NOMO-1 treated with DMSO at 0.1 percent for 48 hours (cell line): ENCODE measurements around the gene WDPCP.
"Not testable (repeated sequence)": the region's sequence is repeated elsewhere in the genome, so short reads cannot be mapped to it uniquely, and the experiment has no call there.

Experiments
- DNase-seq: peaks from one replicate; lab custom pipeline; 2025; ENCODE audit not compliant: unreplicated experiment; lab: John Stamatoyannopoulos, UW

WDPCP gene

GRCh38 chr2:63374341-63374740 is 213.9 kb downstream of the WDPCP start:
- no peak for DNase-seq

- DNase-seq: no peak
Measured at GRCh38 chr2:63372549-63372948, 215.7 kb downstream of the WDPCP start.

GRCh38 chr2:63369146-63369545 is 219.1 kb downstream of the WDPCP start:
- no peak for DNase-seq

- DNase-seq: no peak
Measured at GRCh38 chr2:63364866-63365265, 223.4 kb downstream of the WDPCP start.

GRCh38 chr2:63357722-63358121 is 230.6 kb downstream of the WDPCP start:
- DNase-seq: not testable (repeated sequence)

GRCh38 chr2:63347361-63347760 is 240.9 kb downstream of the WDPCP start:
- DNase-seq: no peak

- no peak for DNase-seq
Measured at GRCh38 chr2:63346411-63346810, 241.9 kb downstream of the WDPCP start.

- DNase-seq: no peak
Measured at GRCh38 chr2:63345285-63345633, 243.0 kb downstream of the WDPCP start.

GRCh38 chr2:63344575-63345284 is 243.5 kb downstream of the WDPCP start:
- no peak for DNase-seq

- DNase-seq: no peak
Measured at GRCh38 chr2:63343397-63344109, 244.7 kb downstream of the WDPCP start.

GRCh38 chr2:63340443-63340842 is 247.8 kb downstream of the WDPCP start:
- DNase-seq: no peak

GRCh38 chr2:63334910-63335309 is 253.4 kb downstream of the WDPCP start:
- no peak for DNase-seq

GRCh38 chr2:63326473-63326872 is 261.8 kb downstream of the WDPCP start:
- no peak for DNase-seq

GRCh38 chr2:63323662-63324061 is 264.6 kb downstream of the WDPCP start:
- DNase-seq: not testable (repeated sequence)

- DNase-seq: not testable (repeated sequence)
Measured at GRCh38 chr2:63321973-63322372, 266.3 kb downstream of the WDPCP start.

- no peak for DNase-seq
Measured at GRCh38 chr2:63320669-63321068, 267.6 kb downstream of the WDPCP start.

GRCh38 chr2:63310614-63311013 is 277.7 kb downstream of the WDPCP start:
- DNase-seq: no peak

GRCh38 chr2:63301481-63301880 is 286.8 kb downstream of the WDPCP start:
- no peak for DNase-seq

- DNase-seq: no peak
Measured at GRCh38 chr2:63300835-63301234, 287.4 kb downstream of the WDPCP start.

GRCh38 chr2:63287956-63288355 is 300.3 kb downstream of the WDPCP start:
- no peak for DNase-seq

- DNase-seq: not testable (repeated sequence)
Measured at GRCh38 chr2:63286520-63286919, 301.8 kb downstream of the WDPCP start.

GRCh38 chr2:63283273-63283672 is 305.0 kb downstream of the WDPCP start:
- no peak for DNase-seq

- DNase-seq: no peak
Measured at GRCh38 chr2:63272560-63272959, 315.7 kb downstream of the WDPCP start.
